ENCODE data around the gene LYPLAL1.
A peak's percentile ranks its signal among the peaks of the same experiment; 100 is the strongest.

Gene LYPLAL1

DNA sequence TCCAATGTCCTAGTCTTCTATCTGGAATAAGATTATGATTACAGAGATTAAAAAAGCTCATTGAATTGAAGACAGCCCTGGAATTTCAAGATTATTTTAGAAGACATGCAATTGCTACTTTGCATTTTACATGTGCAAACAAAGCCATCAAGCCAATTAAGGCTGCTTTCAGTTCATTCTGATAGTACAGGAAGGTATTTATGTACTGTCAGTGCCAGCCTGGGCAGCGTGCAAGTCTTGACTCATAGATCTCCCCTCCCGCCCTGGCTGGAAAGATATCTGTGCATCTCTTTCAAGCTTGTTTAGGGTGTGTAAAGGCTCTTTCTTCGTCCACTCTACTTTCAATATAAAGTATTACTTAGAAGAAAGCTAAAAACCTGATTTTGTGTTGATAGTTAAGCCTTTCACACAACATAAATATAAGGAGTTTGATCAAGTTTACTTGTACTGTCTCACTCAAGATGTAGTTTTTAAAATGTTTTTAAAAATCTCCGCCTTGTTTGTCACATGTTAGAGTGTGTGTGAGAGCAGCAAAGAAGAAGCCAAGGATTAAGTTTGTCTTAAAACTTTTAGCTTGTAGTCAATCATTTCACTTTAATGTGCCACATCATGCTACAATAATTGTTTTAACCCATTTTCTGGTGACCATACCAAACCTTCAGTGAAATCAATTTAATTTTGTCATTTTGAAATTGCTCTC lies 13.6 kb upstream of the LYPLAL1 start:
- DNase-seq (ENCODE audit: low read depth), result peak; percentile 64
- H3K4me3 ChIP-seq (ENCODE audit: low read depth, low read length), result no peak overlapping the region
- TF ChIP-seq, protein P1, sequence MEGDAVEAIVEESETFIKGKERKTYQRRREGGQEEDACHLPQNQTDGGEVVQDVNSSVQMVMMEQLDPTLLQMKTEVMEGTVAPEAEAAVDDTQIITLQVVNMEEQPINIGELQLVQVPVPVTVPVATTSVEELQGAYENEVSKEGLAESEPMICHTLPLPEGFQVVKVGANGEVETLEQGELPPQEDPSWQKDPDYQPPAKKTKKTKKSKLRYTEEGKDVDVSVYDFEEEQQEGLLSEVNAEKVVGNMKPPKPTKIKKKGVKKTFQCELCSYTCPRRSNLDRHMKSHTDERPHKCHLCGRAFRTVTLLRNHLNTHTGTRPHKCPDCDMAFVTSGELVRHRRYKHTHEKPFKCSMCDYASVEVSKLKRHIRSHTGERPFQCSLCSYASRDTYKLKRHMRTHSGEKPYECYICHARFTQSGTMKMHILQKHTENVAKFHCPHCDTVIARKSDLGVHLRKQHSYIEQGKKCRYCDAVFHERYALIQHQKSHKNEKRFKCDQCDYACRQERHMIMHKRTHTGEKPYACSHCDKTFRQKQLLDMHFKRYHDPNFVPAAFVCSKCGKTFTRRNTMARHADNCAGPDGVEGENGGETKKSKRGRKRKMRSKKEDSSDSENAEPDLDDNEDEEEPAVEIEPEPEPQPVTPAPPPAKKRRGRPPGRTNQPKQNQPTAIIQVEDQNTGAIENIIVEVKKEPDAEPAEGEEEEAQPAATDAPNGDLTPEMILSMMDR (IDR thresholded peaks at IDR 0.05; ENCODE audit: insufficient read depth, low read depth, low read length, missing control alignments), result no peak

DNA sequence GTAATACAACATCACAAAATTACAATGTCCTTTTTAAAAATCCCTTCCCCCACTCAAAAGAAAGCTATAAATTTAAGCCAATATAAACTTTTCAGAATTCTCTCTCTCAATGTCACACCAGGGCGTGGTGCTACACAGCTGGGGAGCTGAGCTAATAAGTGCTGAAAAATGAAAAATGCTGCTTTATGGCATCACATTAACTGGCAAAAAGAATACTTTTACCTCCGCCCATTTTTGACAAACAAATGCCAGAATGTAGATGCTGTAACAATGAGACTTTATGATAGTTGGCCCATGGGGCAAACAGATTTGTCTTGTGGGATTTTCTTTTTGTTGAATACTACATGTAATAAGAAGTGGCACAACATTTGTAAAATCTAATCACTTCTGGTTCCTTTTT lies 12.7 kb upstream of the LYPLAL1 start:
- H3K4me3 ChIP-seq (ENCODE audit: low read depth, low read length), result no peak overlapping the region
- TF ChIP-seq, protein P1 (IDR thresholded peaks at IDR 0.05; ENCODE audit: insufficient read depth, low read depth, low read length, missing control alignments), result no peak
- DNase-seq (ENCODE audit: low read depth), result no peak

DNA sequence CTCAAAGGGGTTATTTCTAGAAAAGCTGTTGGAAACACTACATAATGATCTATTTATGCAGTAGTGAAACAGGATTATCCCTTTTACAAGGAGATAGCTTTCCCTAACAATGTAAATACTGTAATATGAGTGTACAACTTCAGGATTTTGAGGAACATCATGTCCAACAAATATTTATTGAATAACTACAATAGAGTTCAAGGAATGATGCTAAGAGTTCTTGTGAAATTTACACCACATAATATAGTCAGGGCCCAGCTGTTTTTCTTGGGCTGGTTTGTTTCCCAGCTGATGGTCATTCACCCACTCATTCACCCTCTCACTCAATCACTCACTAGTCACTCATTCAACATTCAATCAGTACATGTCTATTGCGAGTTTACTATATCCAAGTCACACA lies 12.3 kb upstream of the LYPLAL1 start:
- no peak for DNase-seq (ENCODE audit: low read depth)
- no peak overlapping the region for H3K4me3 ChIP-seq (ENCODE audit: low read depth, low read length)
- TF ChIP-seq, protein P1 (IDR thresholded peaks at IDR 0.05; ENCODE audit: insufficient read depth, low read depth, low read length, missing control alignments), result no peak

GRCh38 chr1:219163401-219163954 lies 10.2 kb upstream of the LYPLAL1 start:
- no peak for DNase-seq (ENCODE audit: low read depth)
- TF ChIP-seq, protein P1 (IDR thresholded peaks at IDR 0.05; ENCODE audit: insufficient read depth, low read depth, low read length, missing control alignments), result no peak
- no peak overlapping the region for H3K4me3 ChIP-seq (ENCODE audit: low read depth, low read length)

GRCh38 chr1:219171192-219171935 lies 2.3 kb upstream of the LYPLAL1 start:
- TF ChIP-seq, protein P1 (IDR thresholded peaks at IDR 0.05; ENCODE audit: insufficient read depth, low read depth, low read length, missing control alignments), result no peak
- no peak for DNase-seq (ENCODE audit: low read depth)
- H3K4me3 ChIP-seq (ENCODE audit: low read depth, low read length), result no peak overlapping the region

- DNase-seq (ENCODE audit: low read depth), result no peak
- TF ChIP-seq, protein P1 (IDR thresholded peaks at IDR 0.05; ENCODE audit: insufficient read depth, low read depth, low read length, missing control alignments), result no peak
- H3K4me3 ChIP-seq (ENCODE audit: low read depth, low read length), result peak overlapping the region; percentile 76
These were observed 857 bp upstream of the LYPLAL1 start for GRCh38 chr1:219172821-219173220.

All from GM12865 (cell line).